Daoy (cell line): ENCODE results near the gene ZNF813. TPM values are rescaled to one million over a fixed set of nuclear protein-coding genes. Genes with fewer than 3 reads are reported as not detected.
A peak's percentile ranks its signal among the peaks of the same experiment; 100 is the strongest.
"Not testable (repeated sequence)": the region's sequence is repeated elsewhere in the genome, so short reads cannot be mapped to it uniquely, and the experiment has no call there.

Source experiments
- DNase-seq: peaks from one replicate; pipeline ENCODE4 v3.0.0-alpha.2; 2015; ENCODE audit warnings: low read depth
- total RNA-seq: library from RNA; depleted of rRNA; stranded (reverse); fragments of >200 nt; shearing (Covaris generic); gene quantifications from 2 replicates; pipeline ENCODE4 v1.2.3, GENCODE V29; 2014; rRNA removed

The ZNF813 gene
- 4.4 and 8.0 TPM in 2 replicates for total RNA-seq

DNA sequence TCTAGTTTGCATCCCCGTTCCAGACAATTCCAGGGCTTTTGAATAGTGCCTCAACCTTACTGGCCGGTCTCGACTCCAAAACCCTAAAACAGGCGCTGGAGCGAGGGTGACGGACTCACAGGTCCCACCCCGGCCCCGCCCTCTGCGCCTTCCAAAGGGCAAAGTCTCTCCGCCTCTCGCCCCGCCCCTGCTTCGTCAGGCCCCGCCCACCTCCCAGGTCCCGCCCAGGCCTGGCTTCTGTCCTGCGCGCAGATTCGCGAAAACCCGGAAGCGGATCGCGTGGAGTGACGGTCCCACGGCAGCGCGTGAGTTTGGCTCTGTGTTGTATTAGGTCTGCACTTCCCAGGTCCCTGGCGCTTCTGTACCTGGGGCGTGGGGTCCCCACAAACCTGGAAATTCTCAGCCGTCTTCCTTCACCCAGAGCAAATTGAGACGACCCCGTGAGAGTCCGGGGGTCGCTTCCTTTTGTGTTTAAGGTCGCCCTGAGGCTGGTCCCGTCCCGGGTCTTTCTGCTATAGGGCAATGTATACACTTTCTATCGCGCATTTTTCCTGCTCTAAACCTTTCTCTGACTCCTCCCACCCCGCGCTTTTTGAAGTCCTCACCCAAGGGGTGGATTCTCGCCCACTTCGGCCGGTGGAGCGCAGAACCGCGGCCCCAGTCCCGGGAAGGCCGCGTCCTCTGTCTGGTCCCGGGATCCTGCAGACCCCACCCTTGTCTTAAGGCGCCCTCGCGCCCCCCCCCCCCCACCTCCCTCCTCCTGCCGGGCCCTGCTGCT lies at the start of gene ZNF813:
TSS of gene ZNF813 (plus strand) at position 249 of the 778 bp plus-strand sequence. CDS start 16,090 bp downstream, outside the sequence.
- DNase-seq, result peak; percentile 93

DNA sequence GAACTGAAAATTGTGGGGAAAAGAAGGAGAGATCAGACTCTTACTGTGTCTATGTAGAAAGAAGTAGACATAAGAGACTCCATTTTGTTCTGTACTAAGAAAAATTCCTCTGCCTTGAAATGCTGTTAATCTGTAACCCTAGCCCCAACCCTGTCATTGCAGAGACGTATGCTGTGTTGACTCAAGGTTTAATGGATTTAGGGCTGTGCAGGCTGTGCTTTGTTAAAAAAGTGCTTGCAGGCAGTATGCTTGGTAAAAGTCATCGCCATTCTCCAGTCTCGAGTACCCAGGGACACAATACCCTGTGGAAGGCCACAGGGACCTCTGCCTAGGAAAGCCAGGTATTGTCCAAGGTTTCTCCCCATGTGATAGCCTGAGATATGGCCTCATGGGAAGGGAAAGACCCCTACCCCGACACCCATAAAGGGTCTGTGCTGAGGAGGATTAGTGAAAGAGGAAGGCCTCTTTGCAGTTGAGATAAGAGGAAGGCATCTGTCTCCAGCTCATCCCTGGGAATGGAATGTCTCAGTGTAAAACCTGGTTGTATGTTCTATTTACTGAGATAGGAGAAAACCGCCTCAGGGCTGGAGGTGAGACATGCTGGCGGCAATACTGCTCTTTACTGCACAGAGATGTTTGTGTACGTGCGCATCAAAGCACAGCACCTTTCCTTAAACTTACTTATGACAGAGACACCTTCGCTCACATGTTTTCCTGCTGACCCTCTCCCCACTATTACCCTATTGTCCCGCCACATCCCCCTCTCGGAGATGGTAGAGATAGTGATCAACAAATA lies 46.8 kb upstream of the ZNF813 start:
- DNase-seq, result not testable (repeated sequence)

DNA sequence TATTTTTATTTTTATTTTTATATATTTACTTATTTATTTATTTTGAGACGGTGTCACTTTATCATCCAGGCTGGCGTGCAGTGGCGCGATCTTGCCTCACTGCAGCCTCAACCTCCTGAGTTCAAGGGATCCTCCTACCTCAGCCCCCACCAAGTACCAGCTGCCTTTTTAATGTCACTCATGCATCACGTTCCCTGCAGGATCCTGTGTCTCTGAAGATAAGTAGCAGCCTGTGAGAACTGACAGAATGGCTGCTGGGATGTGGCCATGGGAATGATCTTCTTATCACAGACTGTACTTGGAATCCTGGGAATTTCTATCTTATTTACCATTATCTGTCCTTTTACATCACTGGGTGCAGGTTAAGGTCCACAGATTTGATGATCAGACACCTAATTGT lies 45.0 kb upstream of the ZNF813 start:
- no peak for DNase-seq

DNA sequence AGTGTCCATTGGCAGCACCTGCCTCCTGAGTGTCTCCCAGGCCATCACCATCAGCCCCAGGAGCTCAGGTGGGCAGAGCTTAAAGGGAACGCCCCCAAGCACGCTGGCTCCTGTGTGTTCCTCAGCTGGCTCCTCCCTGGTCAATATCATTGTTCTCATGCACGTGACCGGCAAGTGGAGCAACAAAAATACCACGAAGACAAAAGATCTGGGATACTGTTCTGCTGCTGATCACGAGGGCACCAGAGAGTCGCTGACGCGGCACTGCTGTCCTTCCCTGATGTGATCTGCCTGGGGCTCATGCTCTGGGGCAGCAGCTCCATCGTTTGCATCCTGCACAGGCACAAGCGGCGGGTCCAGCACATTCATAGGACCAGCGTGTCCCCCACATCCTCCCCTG lies 44.5 kb upstream of the ZNF813 start:
- not testable (repeated sequence) for DNase-seq

DNA sequence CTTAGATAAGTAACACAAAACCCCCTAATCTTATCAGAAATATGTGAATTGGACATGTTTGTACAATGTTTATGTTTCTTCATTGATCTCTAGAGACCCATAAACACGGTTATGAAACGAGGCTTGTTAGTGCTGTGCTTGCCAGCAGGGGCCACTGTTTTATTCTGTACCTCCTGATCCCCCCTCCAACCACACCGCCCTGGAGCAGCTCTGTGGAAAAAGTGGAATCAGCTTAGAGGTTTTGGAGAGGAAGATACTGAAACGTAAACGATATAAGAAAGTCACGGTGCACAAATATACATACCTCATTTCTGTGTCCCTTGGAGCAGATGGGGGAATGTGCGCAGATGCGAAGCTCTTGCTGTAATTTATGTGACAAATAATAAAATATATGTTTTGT lies 43.9 kb upstream of the ZNF813 start:
- peak; percentile 8 for DNase-seq

DNA sequence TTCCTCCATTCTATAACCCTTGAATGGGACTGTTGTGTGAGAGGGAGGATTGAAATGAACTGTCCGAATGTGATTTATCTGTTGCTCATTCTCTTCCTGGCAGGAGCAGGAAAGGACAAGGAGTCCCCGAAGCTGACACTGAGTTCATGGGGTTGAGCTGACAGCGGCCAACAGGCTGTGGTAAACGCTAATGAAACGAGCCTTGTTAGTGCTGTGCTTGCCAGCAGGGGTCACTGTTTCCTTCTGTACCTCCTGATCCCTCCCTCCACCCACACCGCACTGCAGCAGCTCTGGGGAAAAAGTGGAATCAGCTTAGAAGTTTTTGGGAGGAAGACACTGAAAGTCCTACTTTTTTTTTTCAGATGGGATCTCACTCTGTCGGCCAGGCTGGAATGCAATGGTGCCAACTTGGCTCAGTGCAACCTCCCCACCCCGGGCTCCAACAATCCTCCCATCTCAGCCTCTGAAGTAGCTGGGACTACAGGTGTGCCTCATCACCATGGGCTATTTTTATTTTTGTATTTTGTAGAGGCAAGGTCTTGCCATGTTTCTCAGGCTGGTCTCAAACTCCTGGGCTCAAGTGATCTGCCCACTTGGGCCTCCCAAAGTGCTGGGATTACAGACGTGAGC lies 42.5 kb upstream of the ZNF813 start:
- DNase-seq, result peak; percentile 64

DNA sequence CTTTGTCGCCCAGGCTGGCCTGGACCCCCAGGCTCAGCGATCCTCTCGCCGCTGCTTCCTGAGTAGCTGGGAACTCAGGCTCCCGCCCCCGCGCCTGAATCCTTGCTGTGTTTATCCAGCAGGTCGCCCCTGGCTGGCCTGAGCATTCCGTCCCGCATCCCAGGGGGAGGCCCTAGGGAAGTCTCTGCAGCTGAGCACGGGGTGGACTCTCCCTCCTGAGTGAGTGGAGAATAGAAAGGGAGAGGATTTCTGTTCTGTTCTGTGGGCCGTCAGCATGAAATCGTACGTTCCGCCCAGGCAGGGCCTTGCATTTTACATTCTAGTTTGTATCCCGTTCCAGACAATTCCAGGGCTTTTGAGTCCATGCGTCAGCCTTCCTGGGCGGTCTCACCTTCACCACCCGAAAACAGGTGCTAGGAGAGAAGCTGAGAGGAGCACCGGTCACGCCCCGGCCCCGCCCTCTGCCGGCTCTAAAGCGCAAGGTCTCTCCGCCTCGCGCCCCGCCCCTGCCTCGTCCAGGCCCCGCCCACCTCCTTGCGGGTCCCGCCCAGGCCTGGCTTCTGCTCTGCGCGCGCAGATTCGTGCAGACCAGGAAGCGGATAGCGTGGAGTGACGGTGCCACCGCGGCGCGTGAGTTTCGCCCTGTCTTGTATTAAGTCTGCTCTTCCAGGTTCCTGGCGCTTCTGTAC lies 36.0 kb upstream of the ZNF813 start, which contains the start of gene ZNF761:
TSS of gene ZNF761 (plus strand) at position 586 of the 689 bp plus-strand sequence. CDS start 15,285 bp downstream, outside the sequence.
- peak; percentile 97 for DNase-seq

DNA sequence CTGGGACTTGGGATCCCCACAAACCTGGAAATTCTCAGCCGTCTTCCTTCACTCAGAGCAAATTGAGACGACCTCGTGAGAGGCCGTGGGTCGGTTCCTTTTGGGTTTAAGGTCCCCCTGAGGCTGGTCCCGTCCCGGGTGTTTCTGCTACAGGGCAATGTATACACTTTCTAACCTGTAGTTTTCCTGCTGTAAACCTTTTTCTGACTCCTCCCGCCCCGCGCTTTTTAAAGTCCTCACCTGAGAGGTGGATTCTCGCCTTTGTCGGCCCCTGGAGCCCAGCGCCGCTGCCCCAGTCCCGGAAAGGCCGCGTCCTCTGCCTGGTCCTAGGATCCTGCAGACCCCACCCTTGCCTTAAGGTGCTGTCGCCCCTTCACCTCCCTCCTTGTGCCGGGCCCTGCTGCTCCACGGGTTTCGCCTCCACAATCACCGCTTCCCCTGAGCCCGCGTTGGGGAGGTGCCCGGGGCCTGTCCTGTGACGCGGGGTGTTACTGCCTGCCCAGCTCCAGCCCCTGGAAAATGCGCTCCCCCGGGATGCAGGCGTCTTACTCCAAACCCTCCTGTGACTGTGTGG lies 35.4 kb upstream of the ZNF813 start:
- DNase-seq, result peak; percentile 43

DNA sequence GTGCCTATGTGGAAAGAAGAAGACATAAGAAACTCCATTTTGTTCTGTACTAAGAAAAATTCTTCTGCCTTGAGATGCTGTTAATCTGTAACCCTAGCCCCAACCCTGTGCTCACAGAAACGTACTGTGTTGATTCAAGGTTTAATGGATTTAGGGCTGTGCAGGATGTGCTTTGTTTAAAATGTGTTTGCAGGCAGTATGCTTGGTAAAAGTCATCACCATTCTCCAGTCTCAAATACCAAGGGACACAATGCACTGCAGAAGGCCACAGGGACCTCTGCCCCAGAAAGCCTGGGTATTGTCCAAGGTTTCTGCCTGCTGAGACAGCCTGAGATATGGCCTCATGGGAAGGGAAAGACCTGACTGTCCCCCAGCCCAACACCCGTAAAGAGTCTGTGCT lies 23.7 kb upstream of the ZNF813 start:
- DNase-seq, result not testable (repeated sequence)

DNA sequence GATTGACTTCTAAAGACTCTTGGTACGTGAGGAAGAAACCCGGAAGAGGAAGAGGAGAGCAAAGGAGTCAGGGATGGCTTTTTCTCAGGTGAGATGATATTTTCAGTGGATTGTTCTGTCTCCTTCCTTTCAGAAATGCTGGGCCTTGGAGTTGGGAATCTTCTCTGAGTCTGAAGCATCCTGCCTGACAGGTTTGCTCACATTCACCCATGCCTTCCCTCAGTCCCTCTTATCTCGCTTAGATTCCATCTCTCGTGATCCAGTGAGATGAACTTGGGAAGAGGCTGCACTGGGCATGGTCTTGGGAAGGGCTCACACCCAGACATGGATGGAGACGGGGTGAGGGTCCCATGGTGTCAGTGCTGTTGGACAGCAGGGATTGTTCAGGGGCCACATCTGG lies 20.3 kb upstream of the ZNF813 start:
- DNase-seq, result not testable (repeated sequence)

DNA sequence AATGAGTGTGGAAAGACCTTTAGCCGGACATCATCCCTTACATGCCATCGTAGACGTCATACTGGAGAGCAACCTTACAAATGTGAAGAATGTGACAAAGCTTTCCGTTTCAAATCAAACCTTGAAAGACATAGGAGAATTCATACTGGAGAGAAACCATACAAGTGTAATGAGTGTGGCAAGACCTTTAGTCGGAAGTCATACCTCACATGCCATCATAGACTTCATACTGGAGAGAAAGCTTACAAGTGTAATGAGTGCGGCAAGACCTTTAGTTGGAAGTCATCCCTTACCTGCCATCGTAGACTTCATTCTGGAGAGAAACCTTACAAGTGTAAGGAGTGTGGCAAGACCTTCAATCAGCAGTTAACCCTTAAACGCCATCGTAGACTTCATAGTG lies 11.7 kb upstream of the ZNF813 start:
- DNase-seq, result no peak

DNA sequence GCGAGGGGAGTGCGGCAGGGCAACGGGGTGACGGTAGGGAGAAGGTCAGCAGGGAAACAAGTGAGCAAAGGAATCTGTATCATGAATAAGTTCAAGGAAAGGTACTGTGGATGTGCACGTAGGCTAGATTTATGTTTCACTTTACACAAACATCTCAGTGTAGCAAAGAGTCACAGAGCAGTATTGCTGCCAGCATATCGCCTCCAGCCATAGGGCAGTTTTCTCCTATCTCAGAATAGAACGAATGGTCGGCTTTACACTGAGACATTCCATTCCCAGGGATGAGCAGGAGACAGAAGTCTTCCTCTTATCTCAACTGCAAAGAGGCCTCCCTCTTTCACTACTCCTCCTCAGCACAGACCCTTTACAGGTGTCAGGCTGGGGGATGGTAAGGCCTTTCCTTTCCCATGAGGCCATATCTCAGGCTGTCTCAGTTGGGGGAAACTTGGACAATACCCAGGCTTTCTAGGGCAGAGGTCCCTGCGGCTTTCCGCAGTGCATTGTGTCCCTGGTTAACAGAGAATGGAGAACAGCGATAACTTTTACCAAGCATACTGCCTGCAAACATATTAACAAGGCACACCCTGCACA lies 7.3 kb upstream of the ZNF813 start:
- not testable (repeated sequence) for DNase-seq

DNA sequence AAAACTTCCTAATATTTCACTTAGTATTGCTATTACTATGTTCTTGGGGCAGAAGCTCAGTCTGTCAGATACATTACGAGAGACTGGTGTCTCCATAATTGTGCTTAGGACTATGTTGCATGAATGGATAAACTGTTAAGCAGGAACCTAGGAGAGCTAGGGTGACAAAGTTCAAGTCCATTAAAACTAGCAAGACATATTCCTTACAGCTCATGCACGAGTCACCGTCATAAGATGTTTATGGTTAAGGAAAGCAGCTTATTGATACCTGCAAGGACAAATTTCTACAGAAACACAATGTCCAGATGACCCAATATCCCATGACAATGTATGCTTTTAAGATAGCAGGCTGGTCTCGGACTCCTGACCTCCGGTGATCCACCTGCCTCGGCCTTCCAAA lies 5.7 kb upstream of the ZNF813 start:
- no peak for DNase-seq

DNA sequence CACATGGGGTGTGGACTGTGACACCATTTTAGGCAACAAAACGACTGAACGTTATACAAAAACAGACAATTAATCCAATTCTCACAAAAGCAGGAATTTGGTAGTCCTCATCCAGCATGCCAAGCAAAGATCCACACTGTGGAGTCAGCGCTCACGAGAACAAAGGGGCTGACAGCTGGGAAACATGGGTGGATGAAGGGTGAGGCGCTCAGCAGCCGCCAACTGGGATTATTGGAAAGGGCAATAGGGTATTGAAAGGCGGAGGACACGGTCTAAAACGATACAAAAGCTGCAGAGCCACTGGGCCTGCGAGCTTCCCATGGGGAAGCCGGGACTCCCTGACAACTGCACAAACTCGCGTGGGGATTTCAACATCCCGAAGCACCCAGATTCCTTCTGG lies 4.7 kb upstream of the ZNF813 start:
- DNase-seq, result no peak

DNA sequence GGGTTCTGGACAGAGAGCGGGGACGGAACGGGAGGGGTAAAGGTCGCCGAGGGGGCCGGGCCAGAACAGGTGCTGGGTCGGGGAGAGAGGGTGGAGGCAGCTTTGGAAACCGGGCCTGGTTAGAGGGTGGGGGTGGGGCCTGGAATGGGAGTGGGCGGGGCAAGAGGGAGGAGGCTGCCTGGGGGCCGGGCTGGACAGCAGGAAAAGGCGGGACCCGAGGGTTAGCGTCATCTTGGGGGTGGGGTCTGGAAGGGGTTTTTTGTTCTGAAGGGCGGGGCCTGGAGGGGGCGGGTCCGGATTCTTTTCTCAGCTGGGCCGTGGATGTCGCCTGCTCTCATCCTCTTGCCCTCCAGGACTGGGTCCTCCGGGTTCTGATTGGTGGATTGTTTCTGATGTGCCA lies 4.3 kb upstream of the ZNF813 start:
- peak; percentile 38 for DNase-seq

DNA sequence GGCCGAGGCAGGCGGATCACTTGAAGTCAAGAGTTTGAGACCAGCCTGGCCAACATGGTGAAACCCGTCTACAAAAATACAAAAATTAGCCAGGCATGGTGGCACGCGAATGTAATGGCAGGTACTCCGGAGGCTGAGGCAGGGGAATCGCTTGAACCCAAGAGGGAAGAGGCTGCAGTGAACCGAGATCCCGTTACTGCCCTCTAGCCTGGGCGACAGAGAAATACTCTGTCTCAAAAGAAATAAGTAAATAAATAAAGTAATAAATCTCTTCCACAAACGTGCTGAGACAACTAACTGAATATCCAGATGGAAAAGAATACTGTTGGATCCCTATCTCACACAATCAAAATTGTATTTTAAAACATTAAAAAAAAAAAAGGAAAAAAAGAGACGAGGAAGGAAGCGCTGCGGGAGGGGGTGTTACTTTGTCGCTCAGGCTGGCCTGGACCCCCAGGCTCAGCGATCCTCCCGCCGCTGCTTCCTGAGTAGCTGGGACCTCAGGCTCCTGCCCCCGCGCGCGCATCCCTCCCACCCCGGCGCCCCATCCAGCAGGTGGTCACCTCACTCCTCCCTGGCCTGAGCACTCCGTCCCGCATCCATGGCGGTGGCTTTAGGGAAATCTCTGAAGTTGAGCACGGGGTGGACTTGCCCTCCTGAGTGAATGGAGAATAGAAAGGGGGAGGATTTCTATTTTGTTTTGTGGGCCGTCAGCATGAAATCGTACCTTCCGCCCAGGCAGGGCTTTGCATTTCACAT lies 628 bp upstream of the ZNF813 start:
- no peak for DNase-seq

DNA sequence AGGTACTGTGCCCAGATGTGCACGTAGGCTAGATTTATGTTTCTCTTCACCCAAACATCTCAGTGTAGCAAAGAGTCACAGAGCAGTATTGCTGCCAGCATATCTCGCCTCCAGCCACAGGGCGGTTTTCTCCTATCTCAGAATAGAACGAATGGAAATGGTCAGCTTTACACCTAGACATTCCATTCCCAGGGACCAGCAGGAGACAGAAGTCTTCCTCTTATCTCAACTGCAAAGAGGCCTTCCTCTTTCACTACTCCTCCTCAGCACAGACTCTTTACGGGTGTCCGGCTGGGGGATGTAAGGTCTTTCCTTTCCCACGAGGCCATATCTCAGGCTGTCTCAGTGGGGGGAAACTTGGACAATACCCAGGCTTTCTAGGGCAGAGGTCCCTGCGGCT lies 1.1 kb downstream of the ZNF813 start:
- DNase-seq, result not testable (repeated sequence)

DNA sequence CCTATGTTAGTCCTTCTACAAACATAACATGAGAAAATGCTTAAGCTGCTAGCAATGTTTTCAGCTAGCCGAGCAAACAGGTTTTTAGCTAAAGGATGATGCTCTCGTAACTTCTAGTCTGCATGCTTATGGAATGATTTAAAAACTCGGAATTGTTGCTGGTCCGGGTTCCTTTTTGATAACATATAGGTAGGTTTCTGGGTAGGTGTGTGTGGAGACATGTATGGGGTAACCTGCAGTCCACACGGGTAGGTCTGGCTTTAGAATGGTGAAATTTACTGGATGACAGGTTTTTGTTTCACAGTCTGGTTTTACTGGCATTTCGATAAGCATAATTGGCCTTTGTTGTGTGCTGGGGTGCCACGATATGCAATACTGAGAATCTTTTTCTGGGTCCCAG lies 4.4 kb downstream of the ZNF813 start:
- DNase-seq, result no peak

DNA sequence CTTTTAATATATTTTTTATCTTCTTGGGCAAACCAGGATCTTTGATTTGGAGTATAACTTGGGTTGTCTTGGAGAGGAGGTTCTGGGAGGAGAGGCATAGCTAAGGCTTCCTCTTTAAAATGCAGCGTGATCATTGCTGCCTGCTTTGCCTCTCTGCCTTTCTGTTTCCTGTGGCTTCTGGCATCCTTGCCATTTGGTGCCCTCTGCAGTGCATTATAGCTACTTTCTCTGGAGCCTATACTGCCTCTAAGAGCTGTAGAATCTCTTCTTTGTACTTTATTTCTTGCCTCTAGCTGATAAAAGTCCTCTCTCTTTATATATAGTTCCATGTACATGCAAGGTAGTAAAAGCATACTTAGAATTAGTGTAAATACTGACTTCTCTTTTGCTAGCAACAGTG lies 7.3 kb downstream of the ZNF813 start:
- DNase-seq, result not testable (repeated sequence)

DNA sequence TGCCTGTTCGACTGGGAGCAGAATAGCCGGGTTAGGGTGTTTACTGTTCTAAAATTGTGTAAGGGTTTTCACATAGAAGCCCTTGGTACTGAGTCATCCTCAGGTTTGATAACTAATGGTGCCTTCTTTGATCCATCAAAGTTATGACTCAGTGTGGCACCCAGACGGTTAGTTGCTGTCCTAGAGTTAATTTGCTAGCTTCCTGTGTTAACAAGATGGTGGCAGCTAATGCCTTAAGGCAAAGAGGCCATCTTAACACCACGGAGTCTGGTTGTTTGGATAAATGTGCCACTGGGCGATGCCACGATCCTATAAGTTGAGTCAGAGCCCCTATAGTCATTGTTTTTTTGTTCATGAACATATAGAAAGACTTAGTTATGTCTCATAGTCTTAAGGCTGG lies 7.9 kb downstream of the ZNF813 start:
- DNase-seq, result peak; percentile 16
